Measurements from ENCODE around the gene RAB5B. TPM values are rescaled to one million over a fixed set of nuclear protein-coding genes. Genes with fewer than 3 reads are reported as not detected.

Gene RAB5B
- total RNA-seq, 3 donors from 2014 or later (not counting 1 experiment from before 2014, with no cell fraction given) = 69.4 to 80.0 (median 78.2) TPM

GRCh38 chr12:55965240-55965639, 8.6 kb upstream of the RAB5B start:
- Mint-ChIP-seq H3K27me3 (ENCODE audit: low read depth in 2 of 2) (peaks cover 0 to 3% of the 10 kb centered on the region in 2 donors), H3K9me3 (no peaks in the 10 kb centered on the region), H3K27ac (peak overlapping the region; percentile 83 to 92), H3K4me3 (peak overlapping the region; percentile 93), H3K4me1 (peaks cover 26 to 31% of the 10 kb centered on the region in 2 donors), H3K36me3 (no peaks in the 10 kb centered on the region)
- DNase-seq (no peak), ATAC-seq (no peak)
- H3K9me3 ChIP-seq (ENCODE audit: control insufficient read depth, insufficient read depth, low read length) = no peaks in the 10 kb centered on the region
- H3K27ac ChIP-seq (ENCODE audit: low read length) = no peak overlapping the region
- H3K4me3 ChIP-seq (ENCODE audit: low read length) = no peak overlapping the region
- peaks cover 20% of the 10 kb centered on the region for H3K4me1 ChIP-seq (ENCODE audit: control insufficient read depth, insufficient read depth, low read length)
- intact Hi-C loops (cut with micrococcal nuclease) = no loop called here
- H3K36me3 ChIP-seq (ENCODE audit: control insufficient read depth, insufficient read depth, low read length) = no peaks in the 10 kb centered on the region
- 98% methylated on average over 5 of the region's 5 CpGs for WGBS (ENCODE audit: insufficient coverage)
- TF ChIP-seq, protein P1, sequence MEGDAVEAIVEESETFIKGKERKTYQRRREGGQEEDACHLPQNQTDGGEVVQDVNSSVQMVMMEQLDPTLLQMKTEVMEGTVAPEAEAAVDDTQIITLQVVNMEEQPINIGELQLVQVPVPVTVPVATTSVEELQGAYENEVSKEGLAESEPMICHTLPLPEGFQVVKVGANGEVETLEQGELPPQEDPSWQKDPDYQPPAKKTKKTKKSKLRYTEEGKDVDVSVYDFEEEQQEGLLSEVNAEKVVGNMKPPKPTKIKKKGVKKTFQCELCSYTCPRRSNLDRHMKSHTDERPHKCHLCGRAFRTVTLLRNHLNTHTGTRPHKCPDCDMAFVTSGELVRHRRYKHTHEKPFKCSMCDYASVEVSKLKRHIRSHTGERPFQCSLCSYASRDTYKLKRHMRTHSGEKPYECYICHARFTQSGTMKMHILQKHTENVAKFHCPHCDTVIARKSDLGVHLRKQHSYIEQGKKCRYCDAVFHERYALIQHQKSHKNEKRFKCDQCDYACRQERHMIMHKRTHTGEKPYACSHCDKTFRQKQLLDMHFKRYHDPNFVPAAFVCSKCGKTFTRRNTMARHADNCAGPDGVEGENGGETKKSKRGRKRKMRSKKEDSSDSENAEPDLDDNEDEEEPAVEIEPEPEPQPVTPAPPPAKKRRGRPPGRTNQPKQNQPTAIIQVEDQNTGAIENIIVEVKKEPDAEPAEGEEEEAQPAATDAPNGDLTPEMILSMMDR (IDR thresholded peaks at IDR 0.05) = no peak
- no peaks in the 10 kb centered on the region for H3K27me3 ChIP-seq (ENCODE audit: control insufficient read depth, insufficient read depth, low read length)

DNA sequence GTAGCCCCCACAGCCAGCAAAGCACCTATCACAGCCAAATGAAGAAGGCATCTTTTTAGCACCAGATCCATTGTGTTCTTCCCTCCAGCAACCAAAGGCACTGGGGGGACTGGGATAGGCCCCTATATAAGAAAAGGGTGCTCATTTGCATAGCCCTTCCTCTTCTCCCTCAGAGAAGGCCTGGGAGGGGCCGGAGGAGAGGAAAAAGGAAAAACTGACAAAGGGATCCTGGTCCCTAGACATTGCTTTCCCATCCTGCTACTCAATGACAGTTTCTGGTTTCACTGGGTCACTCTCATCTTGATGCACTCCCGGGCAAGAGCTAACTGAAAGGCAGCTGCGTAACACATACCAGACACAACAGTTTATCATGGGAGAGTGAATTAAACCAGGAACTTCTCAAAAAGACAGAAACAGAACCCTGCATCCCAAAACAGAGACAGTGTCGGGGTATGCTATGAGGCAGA, 7.9 kb upstream of the RAB5B start, which contains the start of gene PMEL:
Gene PMEL, minus strand, starts transcription at position 102 of the 467 bp plus-strand sequence. Its CDS starts 31 bp downstream, at position 71.
- intact Hi-C loops (cut with micrococcal nuclease) = no loop called here
- 30% methylated on average over 4 of the region's 4 CpGs for WGBS (ENCODE audit: insufficient coverage)
- no peaks in the 10 kb centered on the region for H3K36me3 Mint-ChIP-seq
- Histone ChIP-seq H3K4me3 (ENCODE audit: low read length) (peak within 1 kb of the TSS; percentile 94), H3K27me3 (ENCODE audit: control insufficient read depth, insufficient read depth, low read length) (no peaks in the 10 kb centered on the region), H3K4me1 (ENCODE audit: control insufficient read depth, insufficient read depth, low read length) (peaks cover 20% of the 10 kb centered on the region), H3K9me3 (ENCODE audit: control insufficient read depth, insufficient read depth, low read length) (no peaks in the 10 kb centered on the region), H3K27ac (ENCODE audit: low read length) (peak within 1 kb of the TSS; percentile 59), H3K36me3 (ENCODE audit: control insufficient read depth, insufficient read depth, low read length) (no peaks in the 10 kb centered on the region)
- H3K27ac Mint-ChIP-seq = peak within 1 kb of the TSS; percentile 83 to 92
- no peaks in the 10 kb centered on the region for H3K9me3 Mint-ChIP-seq
- DNase-seq (no peak), ATAC-seq (no peak)
- peak within 1 kb of the TSS; percentile 93 for H3K4me3 Mint-ChIP-seq
- TF ChIP-seq, protein P1 (IDR thresholded peaks at IDR 0.05) = no peak
- peaks cover 0 to 3% of the 10 kb centered on the region in 2 donors for H3K27me3 Mint-ChIP-seq (ENCODE audit: low read depth in 2 of 2)
- H3K4me1 Mint-ChIP-seq = peaks cover 26 to 31% of the 10 kb centered on the region in 2 donors

GRCh38 chr12:55966408-55967281, 7.2 kb upstream of the RAB5B start, which contains the start of gene CDK2:
CDK2 (plus strand) TSS chr12:55966830; CDS start chr12:55967009, 179 bp downstream.
- Mint-ChIP-seq H3K36me3 (no peaks in the 10 kb centered on the region), H3K4me1 (peaks cover 26 to 31% of the 10 kb centered on the region in 2 donors), H3K9me3 (no peaks in the 10 kb centered on the region), H3K4me3 (peak within 1 kb of the TSS; percentile 93), H3K27ac (peak within 1 kb of the TSS; percentile 83 to 92), H3K27me3 (ENCODE audit: low read depth in 2 of 2) (peaks cover 0 to 3% of the 10 kb centered on the region in 2 donors)
- Histone ChIP-seq H3K27ac (ENCODE audit: low read length) (peak within 1 kb of the TSS; percentile 59), H3K4me1 (ENCODE audit: control insufficient read depth, insufficient read depth, low read length) (peaks cover 20% of the 10 kb centered on the region), H3K27me3 (ENCODE audit: control insufficient read depth, insufficient read depth, low read length) (no peaks in the 10 kb centered on the region), H3K36me3 (ENCODE audit: control insufficient read depth, insufficient read depth, low read length) (no peaks in the 10 kb centered on the region), H3K4me3 (ENCODE audit: low read length) (peak within 1 kb of the TSS; percentile 94), H3K9me3 (ENCODE audit: control insufficient read depth, insufficient read depth, low read length) (no peaks in the 10 kb centered on the region)
- TF ChIP-seq, protein P1 (IDR thresholded peaks at IDR 0.05) = no peak
- peak; percentile 95 to 99 (median 99) for ATAC-seq
- intact Hi-C loops (cut with micrococcal nuclease) = no loop called here
- under 1% methylated on average over 41 of the region's 45 CpGs for WGBS (ENCODE audit: insufficient coverage)
- peak; percentile 85 to 92 for DNase-seq

Measured in natural killer cell (primary cell).